Activated B cell treated with CpG ODN at 0.5 μM for 24 hours (primary cell): ENCODE measurements around the gene RAPGEF3. TPM values are rescaled to one million over a fixed set of nuclear protein-coding genes. Genes with fewer than 3 reads are reported as not detected.
A peak's percentile ranks its signal among the peaks of the same experiment; 100 is the strongest.

ENCODE experiments used
- ATAC-seq: fragments of 200-7000 bp; cut with Tn5 transposase; one replicate; pipeline ENCODE4 v1.10.0; 2021; ENCODE audit warnings: low read depth, mild to moderate bottlenecking, moderate library complexity
- CTCF ChIA-PET: fragments of 350-600 bp; sonication (Branson Sonifier 250); formaldehyde crosslinking; loops from one replicate; lab custom pipeline; 2021; ENCODE audit warnings: antibody characterized with exemption; lab: Charles Lee
- POLR2A ChIA-PET: fragments of 350-600 bp; sonication (Branson Sonifier 250); formaldehyde crosslinking; loops from one replicate; lab custom pipeline; 2021; ENCODE audit warnings: antibody characterized with exemption; lab: Charles Lee
- DNase-seq: peaks from one replicate; pipeline ENCODE4 v3.0.0; 2022
- H3K27ac Mint-ChIP-seq: one replicate; pipeline ENCODE4 v1.8.0; 2020; ENCODE audit warnings: mixed read lengths
- H3K27me3 Mint-ChIP-seq: one replicate; pipeline ENCODE4 v1.8.0; 2021; ENCODE audit warnings: mixed read lengths
- H3K36me3 Mint-ChIP-seq: one replicate; pipeline ENCODE4 v1.8.0; 2021; ENCODE audit warnings: low read depth, mixed read lengths
- H3K4me1 Mint-ChIP-seq: one replicate; pipeline ENCODE4 v1.8.0; 2021; ENCODE audit warnings: mixed read lengths
- H3K4me3 Mint-ChIP-seq: one replicate; pipeline ENCODE4 v1.8.0; 2020; ENCODE audit warnings: mild to moderate bottlenecking, mixed read lengths
- H3K9me3 Mint-ChIP-seq: one replicate; pipeline ENCODE4 v1.8.0; 2020; ENCODE audit warnings: mixed read lengths
- CTCF ChIP-seq: fragments of 200-600 bp; IDR thresholded peaks from one replicate; pipeline ENCODE4 v1.8.0; 2022; ENCODE audit warnings: antibody characterized with exemption, mild to moderate bottlenecking
- intact Hi-C: fragments of 100-400 bp; cut with micrococcal nuclease; formaldehyde crosslinking; loops from one replicate; pipeline ENCODE4 v1.15.1; 2024
- total RNA-seq: library from RNA; stranded (reverse); gene quantifications from 2 replicates; pipeline ENCODE4 v1.2.3, GENCODE V29; 2022

RAPGEF3 gene
- total RNA-seq, 1 donor from 2014 or later, result 5.0 TPM

DNA sequence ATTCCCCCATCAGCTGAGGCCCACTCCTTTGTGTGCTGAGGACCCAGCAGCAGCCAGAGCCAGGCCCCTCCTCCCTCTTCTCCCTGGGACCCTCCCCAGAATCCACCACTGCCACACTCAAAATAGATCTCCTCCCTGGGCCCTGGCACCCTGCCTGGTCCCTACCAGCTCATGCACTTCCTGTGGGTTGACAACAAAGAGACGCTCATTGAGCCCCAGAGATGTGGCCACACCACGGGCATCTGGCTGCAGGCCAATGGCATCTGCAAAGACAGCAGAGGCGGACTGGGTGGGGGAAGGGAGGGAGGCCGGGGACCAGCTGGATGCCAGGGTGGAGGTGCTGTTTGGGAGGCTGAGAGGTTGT is 17.4 kb downstream of the RAPGEF3 start:
- H3K4me1 Mint-ChIP-seq, result peaks cover 63% of the 10 kb centered on the region
- H3K9me3 Mint-ChIP-seq, result no peaks in the 10 kb centered on the region
- intact Hi-C loops, result loop anchor here (2.0 kb wide), 1 partner anchor 35 kb away; the partner anchor contains the start of gene RPAP3
- H3K27me3 Mint-ChIP-seq, result no peaks in the 10 kb centered on the region
- ATAC-seq, result peak; percentile 32
- peak overlapping the region; percentile 33 for H3K4me3 Mint-ChIP-seq
- CTCF ChIA-PET, result interaction anchor here (0.8 to 10.0 kb wide), 21 partner anchors 9 to 107 kb away, joined by 3 to 416 read pairs (median 11); partner anchors contain the start of genes ENDOU, RAPGEF3, RPAP3 and SLC48A1
- no peak for TF ChIP-seq CTCF
- POLR2A ChIA-PET, result interaction anchor here (0.8 to 6.6 kb wide), 12 partner anchors 9 to 97 kb away, joined by 3 to 84 read pairs (median 6); partner anchors contain the start of genes ENDOU, HDAC7, RAPGEF3 and RPAP3
- H3K36me3 Mint-ChIP-seq, result no peaks in the 10 kb centered on the region
- DNase-seq, result no peak
- peak overlapping the region; percentile 82 for H3K27ac Mint-ChIP-seq

DNA sequence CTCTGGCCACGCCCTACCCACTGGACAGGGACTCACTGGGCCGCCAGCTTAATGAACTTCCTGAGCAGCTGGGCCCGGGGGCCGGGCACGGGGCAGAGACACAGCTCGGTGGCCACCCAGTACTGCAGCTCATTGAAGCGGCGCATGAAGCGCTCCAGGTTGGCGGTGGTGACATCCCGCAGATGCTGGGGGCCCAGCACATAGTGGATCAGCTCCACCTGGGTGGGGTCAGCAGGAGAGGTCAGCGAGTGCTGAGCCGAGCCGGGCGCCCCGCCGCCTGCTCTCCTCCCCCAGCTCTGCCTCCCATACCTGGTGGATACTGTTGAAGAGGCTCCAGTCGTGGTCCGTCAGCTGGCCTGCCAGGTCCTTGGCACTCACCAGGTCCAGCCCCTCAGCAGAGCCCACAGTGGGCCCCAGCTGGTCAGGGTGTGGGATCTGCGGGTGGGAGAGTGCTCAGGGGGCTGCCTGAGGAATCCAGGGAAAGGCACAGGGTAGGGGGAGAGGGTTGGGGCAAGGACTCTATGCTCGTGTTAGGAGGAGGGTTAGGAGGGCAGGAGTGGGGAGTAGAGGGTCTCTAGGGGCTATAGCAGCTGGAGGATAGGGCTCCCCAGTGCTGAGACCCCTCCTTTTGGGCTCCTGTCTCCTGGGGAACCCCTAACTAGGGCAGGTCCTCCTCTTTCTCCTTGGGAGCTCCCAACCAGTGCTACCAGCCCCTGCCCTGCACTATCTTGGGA is 17.9 kb downstream of the RAPGEF3 start:
- ATAC-seq, result peak; percentile 64
- H3K4me1 Mint-ChIP-seq, result peaks cover 57% of the 10 kb centered on the region
- intact Hi-C loops, result loop anchor here (1.0 to 2.0 kb wide), 3 partner anchors 14 to 34 kb away; partner anchors contain the start of gene RPAP3

DNA sequence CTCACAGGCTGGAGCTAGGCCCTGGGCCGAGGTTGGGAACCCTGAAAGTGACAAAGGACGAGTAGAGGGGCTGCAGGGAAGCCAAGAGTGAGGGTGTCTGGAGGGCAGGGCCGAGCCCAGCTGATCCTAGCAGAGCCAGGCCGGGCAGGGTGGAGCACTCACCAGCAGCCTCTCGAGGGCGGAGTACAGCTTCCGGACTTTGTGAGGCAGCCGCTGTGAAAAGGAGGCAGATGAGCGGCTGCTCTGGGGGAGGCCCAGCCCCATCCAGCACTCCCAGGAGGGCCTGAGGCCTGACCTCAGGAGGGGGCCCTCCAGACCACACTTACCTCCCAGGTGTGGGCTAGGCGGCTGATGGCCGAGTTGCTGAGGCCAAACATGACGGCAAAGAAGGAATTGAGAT is 18.7 kb downstream of the RAPGEF3 start:
- peak; percentile 72 for ATAC-seq
- Mint-ChIP-seq H3K27ac (peak overlapping the region; percentile 82), H3K4me1 (peaks cover 53% of the 10 kb centered on the region), H3K27me3 (no peaks in the 10 kb centered on the region), H3K9me3 (no peaks in the 10 kb centered on the region), H3K36me3 (no peaks in the 10 kb centered on the region), H3K4me3 (peak overlapping the region; percentile 73)
- no peak for TF ChIP-seq CTCF
- ChIA-PET POLR2A (interaction anchor here (0.7 to 6.6 kb wide), 12 partner anchors 8 to 342 kb away, joined by 3 to 84 read pairs (median 6); partner anchors contain the start of genes ENDOU, RAPGEF3 and RPAP3), CTCF (interaction anchor here (0.7 to 10.0 kb wide), 11 partner anchors 9 to 708 kb away, joined by 3 to 416 read pairs (median 91); partner anchors contain the start of genes ENDOU, RAPGEF3 and SLC48A1)
- intact Hi-C loops, result loop anchor here (1.0 to 2.0 kb wide), 3 partner anchors 14 to 33 kb away; partner anchors contain the start of gene RPAP3
- no peak for DNase-seq

More for the DNA sequence above, 17.9 kb downstream of the RAPGEF3 start:
- CTCF ChIA-PET, result interaction anchor here (0.7 to 10.0 kb wide), 14 partner anchors 8 to 99 kb away, joined by 3 to 416 read pairs (median 22); partner anchors contain the start of genes ENDOU, RAPGEF3, RPAP3 and SLC48A1
- H3K27me3 Mint-ChIP-seq, result no peaks in the 10 kb centered on the region
- POLR2A ChIA-PET, result interaction anchor here (0.7 to 6.6 kb wide), 20 partner anchors 7 to 343 kb away, joined by 3 to 84 read pairs (median 4); partner anchors contain the start of genes ENDOU, HDAC7, RAPGEF3 and RPAP3
- TF ChIP-seq CTCF, result no peak
- DNase-seq, result no peak
- peak overlapping the region; percentile 73 for H3K4me3 Mint-ChIP-seq
- H3K9me3 Mint-ChIP-seq, result no peaks in the 10 kb centered on the region
- peak overlapping the region; percentile 82 for H3K27ac Mint-ChIP-seq
- H3K36me3 Mint-ChIP-seq, result no peaks in the 10 kb centered on the region

- peak overlapping the region; percentile 82 for H3K27ac Mint-ChIP-seq
- no peak for TF ChIP-seq CTCF
- no peak for ATAC-seq
- no peak overlapping the region for H3K4me3 Mint-ChIP-seq
- ChIA-PET CTCF (interaction anchor here (1.1 to 10.0 kb wide), 8 partner anchors 8 to 707 kb away, joined by 3 to 416 read pairs (median 102); partner anchors contain the start of genes ENDOU, RAPGEF3 and SLC48A1), POLR2A (interaction anchor here (1.1 to 6.6 kb wide), 7 partner anchors 13 to 342 kb away, joined by 3 to 84 read pairs (median 13); partner anchors contain the start of genes ENDOU and RAPGEF3)
- H3K27me3 Mint-ChIP-seq, result no peaks in the 10 kb centered on the region
- H3K36me3 Mint-ChIP-seq, result no peaks in the 10 kb centered on the region
- no peak for DNase-seq
- intact Hi-C loops, result no loop called here
- H3K9me3 Mint-ChIP-seq, result no peaks in the 10 kb centered on the region
- H3K4me1 Mint-ChIP-seq, result peaks cover 52% of the 10 kb centered on the region
Measured at GRCh38 chr12:47739297-47739696, 19.4 kb downstream of the RAPGEF3 start.
